NCI-H2107 (cell line): ENCODE results near the gene GTSE1.
"Not testable (repeated sequence)": the region's sequence is repeated elsewhere in the genome, so short reads cannot be mapped to it uniquely, and the experiment has no call there.

ENCODE experiments used
- DNase-seq: peaks from one replicate; lab custom pipeline; 2025; lab: John Stamatoyannopoulos, UW

GTSE1 gene

GRCh38 chr22:46292732-46293131 lies 3.9 kb upstream of the GTSE1 start:
- DNase-seq: no peak

GRCh38 chr22:46293577-46294260 lies 3.0 kb upstream of the GTSE1 start:
- no peak for DNase-seq

- no peak for DNase-seq
These were observed 1.9 kb upstream of the GTSE1 start for GRCh38 chr22:46294784-46295183.

GRCh38 chr22:46295277-46295971 lies 1.2 kb upstream of the GTSE1 start:
- no peak for DNase-seq

GRCh38 chr22:46297151-46297812 lies 612 bp downstream of the GTSE1 start:
- no peak for DNase-seq

GRCh38 chr22:46299101-46299500 lies 2.4 kb downstream of the GTSE1 start:
- no peak for DNase-seq

GRCh38 chr22:46300491-46300890 lies 3.8 kb downstream of the GTSE1 start:
- DNase-seq: no peak

- DNase-seq: no peak
These were observed 6.8 kb downstream of the GTSE1 start for GRCh38 chr22:46303347-46303965.

GRCh38 chr22:46308283-46308988 lies 11.8 kb downstream of the GTSE1 start:
- no peak for DNase-seq

- no peak for DNase-seq
These were observed 12.9 kb downstream of the GTSE1 start for GRCh38 chr22:46309526-46310085.

- DNase-seq: no peak
These were observed 15.4 kb downstream of the GTSE1 start for GRCh38 chr22:46312056-46312455.

- DNase-seq: not testable (repeated sequence)
These were observed 16.2 kb downstream of the GTSE1 start for GRCh38 chr22:46312848-46313247.

GRCh38 chr22:46315976-46316375 lies 19.3 kb downstream of the GTSE1 start:
- no peak for DNase-seq

GRCh38 chr22:46317646-46318045 lies 21.0 kb downstream of the GTSE1 start:
- DNase-seq: no peak

GRCh38 chr22:46318576-46318975 lies 21.9 kb downstream of the GTSE1 start:
- no peak for DNase-seq

GRCh38 chr22:46319319-46319718 lies 22.6 kb downstream of the GTSE1 start:
- DNase-seq: no peak

- DNase-seq: no peak
These were observed 23.6 kb downstream of the GTSE1 start for GRCh38 chr22:46320166-46320710.

- no peak for DNase-seq
These were observed 24.2 kb downstream of the GTSE1 start for GRCh38 chr22:46320716-46321386.

GRCh38 chr22:46322711-46323110 lies 26.0 kb downstream of the GTSE1 start:
- DNase-seq: no peak

GRCh38 chr22:46323162-46323561 lies 26.5 kb downstream of the GTSE1 start:
- no peak for DNase-seq
